GM18526 (cell line): ENCODE results near the gene PRUNE2.

Experiments
- POLR2A ChIP-seq: IDR thresholded peaks from 3 replicates; pipeline ENCODE4 v1.6.1; 2011; ENCODE audit not compliant: insufficient read length; ENCODE audit errors: extremely low read depth

PRUNE2 gene

GRCh38 chr9:76655971-76656370, 249.9 kb downstream of the PRUNE2 start:
- no peak for TF ChIP-seq POLR2A

- no peak for TF ChIP-seq POLR2A
Measured at GRCh38 chr9:76655121-76655541, 250.8 kb downstream of the PRUNE2 start.

GRCh38 chr9:76654575-76654974, 251.3 kb downstream of the PRUNE2 start:
- no peak for TF ChIP-seq POLR2A

- no peak for TF ChIP-seq POLR2A
Measured at GRCh38 chr9:76654051-76654461, 251.9 kb downstream of the PRUNE2 start.

- TF ChIP-seq POLR2A, result no peak
Measured at GRCh38 chr9:76652894-76653293, 253.0 kb downstream of the PRUNE2 start.

- no peak for TF ChIP-seq POLR2A
Measured at GRCh38 chr9:76651119-76651705, 254.7 kb downstream of the PRUNE2 start.

GRCh38 chr9:76650692-76651091, 255.2 kb downstream of the PRUNE2 start:
- no peak for TF ChIP-seq POLR2A

GRCh38 chr9:76649894-76650293, 256.0 kb downstream of the PRUNE2 start:
- TF ChIP-seq POLR2A, result no peak

GRCh38 chr9:76646249-76646648, 259.7 kb downstream of the PRUNE2 start:
- TF ChIP-seq POLR2A, result no peak

- TF ChIP-seq POLR2A, result no peak
Measured at GRCh38 chr9:76644647-76645250, 261.2 kb downstream of the PRUNE2 start.

- no peak for TF ChIP-seq POLR2A
Measured at GRCh38 chr9:76644171-76644570, 261.7 kb downstream of the PRUNE2 start.

- no peak for TF ChIP-seq POLR2A
Measured at GRCh38 chr9:76643399-76644117, 262.4 kb downstream of the PRUNE2 start.

- no peak for TF ChIP-seq POLR2A
Measured at GRCh38 chr9:76642701-76643209, 263.2 kb downstream of the PRUNE2 start.

GRCh38 chr9:76642074-76642473, 263.8 kb downstream of the PRUNE2 start:
- no peak for TF ChIP-seq POLR2A

- no peak for TF ChIP-seq POLR2A
Measured at GRCh38 chr9:76638001-76638400, 267.9 kb downstream of the PRUNE2 start.

- no peak for TF ChIP-seq POLR2A
Measured at GRCh38 chr9:76637416-76637815, 268.5 kb downstream of the PRUNE2 start.
